HL-60 (cell line): ENCODE data around the gene CFAP65.

ENCODE experiments used
- DNase-seq, 2 experiments: peaks; one replicate each; pipeline ENCODE4 v3.0.0-alpha.2; 2010 to 2020; ENCODE audit warnings: low read depth in 1 of 2, low spot score in 1 of 2
- H3K27ac ChIP-seq: fragments of 250-450 bp; sonication (Bioruptor Pico); replicated peaks from 2 replicates; pipeline ENCODE4 v1.5.1; 2020; ENCODE audit warnings: mild to moderate bottlenecking, moderate library complexity
- H3K27me3 ChIP-seq: fragments of 250-450 bp; sonication (Bioruptor Pico); 2 replicates; pipeline ENCODE4 v1.5.1; 2021; ENCODE audit warnings: mild to moderate bottlenecking, moderate library complexity; ENCODE audit not compliant: insufficient read depth, poor library complexity, severe bottlenecking
- H3K4me3 ChIP-seq: replicated peaks from 2 replicates; pipeline ENCODE4 v1.5.1; 2011; ENCODE audit warnings: mild to moderate bottlenecking, control low read depth, low read length; ENCODE audit not compliant: insufficient read depth
- CTCF ChIP-seq: IDR thresholded peaks from one replicate; pipeline ENCODE4 v1.5.1; 2011; ENCODE audit warnings: low read length, control low read depth, inconsistent platforms; ENCODE audit not compliant: insufficient read depth
- GABPA ChIP-seq: IDR thresholded peaks from 2 replicates; pipeline ENCODE4 v1.6.1; 2012; ENCODE audit warnings: low read depth
- POLR2AphosphoS5 ChIP-seq: IDR thresholded peaks from 2 replicates; pipeline ENCODE4 v1.6.1; 2012; ENCODE audit warnings: low read depth
- REST ChIP-seq: IDR thresholded peaks from 2 replicates; pipeline ENCODE4 v1.6.1; 2012; ENCODE audit warnings: low read depth; ENCODE audit not compliant: insufficient replicate concordance
- SPI1 ChIP-seq: IDR thresholded peaks from 2 replicates; pipeline ENCODE4 v1.6.1; 2012; ENCODE audit warnings: low read depth, mild to moderate bottlenecking, borderline replicate concordance

Gene CFAP65

GRCh38 chr2:218980735-218981389 is 60.5 kb downstream of the CFAP65 start:
- TF ChIP-seq SPI1 (no peak), CTCF (no peak), GABPA (no peak), REST (no peak), POLR2AphosphoS5 (no peak)
- DNase-seq = no peak
- H3K4me3 ChIP-seq = no peak overlapping the region
- peaks cover 60% of the 10 kb centered on the region for H3K27me3 ChIP-seq
- H3K27ac ChIP-seq = no peak overlapping the region

GRCh38 chr2:218979846-218980734 is 61.2 kb downstream of the CFAP65 start:
- peak; percentile 56 to 83 for DNase-seq
- no peak overlapping the region for H3K4me3 ChIP-seq
- no peak overlapping the region for H3K27ac ChIP-seq
- TF ChIP-seq GABPA (no peak), SPI1 (no peak), REST (no peak), CTCF (peak; percentile 73), POLR2AphosphoS5 (no peak)
- peaks cover 57% of the 10 kb centered on the region for H3K27me3 ChIP-seq

GRCh38 chr2:218975060-218975777 is 66.1 kb downstream of the CFAP65 start:
- peaks cover 20% of the 10 kb centered on the region for H3K27me3 ChIP-seq
- H3K27ac ChIP-seq = no peak overlapping the region
- H3K4me3 ChIP-seq = no peak overlapping the region
- DNase-seq = no peak
- TF ChIP-seq CTCF = no peak
- no peak for TF ChIP-seq POLR2AphosphoS5
- no peak for TF ChIP-seq SPI1
- TF ChIP-seq GABPA = no peak
- no peak for TF ChIP-seq REST
